Gastroesophageal sphincter (tissue), 4 donors: ENCODE measurements around the gene OR1I1. TPM values are rescaled to one million over a fixed set of nuclear protein-coding genes. Genes with fewer than 3 reads are reported as not detected.
"Not testable (repeated sequence)": the region's sequence is repeated elsewhere in the genome, so short reads cannot be mapped to it uniquely, and the experiment has no call there.

Experiments used
- ATAC-seq: fragments of 150-250 bp; one replicate; pipeline ENCODE4 v1.9.1; 2016; ENCODE audit warnings: mild to moderate bottlenecking, moderate library complexity
- H3K27ac ChIP-seq, 4 donors: fragments of 200-600 bp; sonication (generic) in 3 of 4; 1 replicate in 3 of 4; 2 replicates in 1 of 4; pipeline ENCODE4 v1.5.1; 2016 to 2019
- H3K27me3 ChIP-seq: fragments of 200-600 bp; sonication (generic); one replicate; pipeline ENCODE4 v1.5.1; 2019
- H3K36me3 ChIP-seq, 2 donors: fragments of 200-600 bp; sonication (generic); one replicate each; pipeline ENCODE4 v1.5.1; 2019; ENCODE audit warnings: control low read depth in 1 of 2
- H3K4me1 ChIP-seq, 3 donors: fragments of 200-600 bp; sonication (generic); 1 replicate in 2 of 3; 2 replicates in 1 of 3; pipeline ENCODE4 v1.5.1; 2016 to 2019; ENCODE audit warnings: control low read depth in 2 of 3
- H3K4me3 ChIP-seq, 2 donors: fragments of 200-600 bp; sonication (generic); one replicate each; pipeline ENCODE4 v1.5.1; 2019; ENCODE audit warnings: mild to moderate bottlenecking in 1 of 2, moderate library complexity in 1 of 2
- H3K9me3 ChIP-seq, 3 donors: fragments of 200-600 bp; sonication (generic); one replicate each; pipeline ENCODE4 v1.5.1; 2017 to 2019; ENCODE audit warnings: control low read depth in 2 of 3
- EP300 ChIP-seq: sonication (generic); formaldehyde crosslinking; IDR thresholded peaks from one replicate; pipeline ENCODE4 v1.6.1; 2017; ENCODE audit warnings: antibody characterized with exemption, mild to moderate bottlenecking
- POLR2A ChIP-seq, 2 donors: fragments of 450-650 bp; IDR thresholded peaks; one replicate each; pipeline ENCODE4 v1.6.1; 2017; ENCODE audit warnings: antibody characterized with exemption in 2 of 2, mild to moderate bottlenecking in 2 of 2, moderate library complexity in 1 of 2
- POLR2AphosphoS5 ChIP-seq: sonication (generic); formaldehyde crosslinking; IDR thresholded peaks from one replicate; pipeline ENCODE4 v1.6.1; 2017; ENCODE audit warnings: antibody characterized with exemption
- WGBS, 2 donors: methylation state at CpG; one replicate each; pipeline ENCODE4 v1.1.5; 2018; ENCODE audit warnings: low coverage in 1 of 2; 5-methylcytosine and 5-hydroxymethylcytosine counted together
- total RNA-seq, 4 donors: library from RNA; depleted of rRNA; stranded (reverse); fragments of >200 nt; gene quantifications; one replicate each; pipeline ENCODE4 v1.1.0, GENCODE V29; 2016
- TF ChIP-seq, protein P1 (sequence below), 4 experiments: fragments of 200-600 bp in 2 of 4; fragments of 450-650 bp in 2 of 4; sonication (generic) in 1 of 4; IDR thresholded peaks; one replicate each; pipeline ENCODE4 v1.5.1; 2017 to 2019; ENCODE audit warnings: antibody characterized with exemption in 4 of 4, mild to moderate bottlenecking in 2 of 4, moderate library complexity in 2 of 4

OR1I1 gene
- total RNA-seq, 4 donors from 2014 or later: not detected

- Histone ChIP-seq H3K27ac (no peak overlapping the region), H3K36me3 (no peaks in the 10 kb centered on the region), H3K9me3 (no peaks in the 10 kb centered on the region), H3K27me3 (peaks cover 61% of the 10 kb centered on the region), H3K4me1 (no peaks in the 10 kb centered on the region), H3K4me3 (no peak overlapping the region)
- WGBS, 2 donors: 74 to 86% methylated on average over 2 of the region's 2 CpGs
- no peak for TF ChIP-seq POLR2AphosphoS5
- no peak for TF ChIP-seq POLR2A (IDR thresholded peaks at IDR 0.05)
- TF ChIP-seq, protein P1, sequence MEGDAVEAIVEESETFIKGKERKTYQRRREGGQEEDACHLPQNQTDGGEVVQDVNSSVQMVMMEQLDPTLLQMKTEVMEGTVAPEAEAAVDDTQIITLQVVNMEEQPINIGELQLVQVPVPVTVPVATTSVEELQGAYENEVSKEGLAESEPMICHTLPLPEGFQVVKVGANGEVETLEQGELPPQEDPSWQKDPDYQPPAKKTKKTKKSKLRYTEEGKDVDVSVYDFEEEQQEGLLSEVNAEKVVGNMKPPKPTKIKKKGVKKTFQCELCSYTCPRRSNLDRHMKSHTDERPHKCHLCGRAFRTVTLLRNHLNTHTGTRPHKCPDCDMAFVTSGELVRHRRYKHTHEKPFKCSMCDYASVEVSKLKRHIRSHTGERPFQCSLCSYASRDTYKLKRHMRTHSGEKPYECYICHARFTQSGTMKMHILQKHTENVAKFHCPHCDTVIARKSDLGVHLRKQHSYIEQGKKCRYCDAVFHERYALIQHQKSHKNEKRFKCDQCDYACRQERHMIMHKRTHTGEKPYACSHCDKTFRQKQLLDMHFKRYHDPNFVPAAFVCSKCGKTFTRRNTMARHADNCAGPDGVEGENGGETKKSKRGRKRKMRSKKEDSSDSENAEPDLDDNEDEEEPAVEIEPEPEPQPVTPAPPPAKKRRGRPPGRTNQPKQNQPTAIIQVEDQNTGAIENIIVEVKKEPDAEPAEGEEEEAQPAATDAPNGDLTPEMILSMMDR (IDR thresholded peaks at IDR 0.05): no peak
- TF ChIP-seq EP300: no peak
- ATAC-seq: no peak
Measured at GRCh38 chr19:15050639-15051038, 31.4 kb upstream of the OR1I1 start.

DNA sequence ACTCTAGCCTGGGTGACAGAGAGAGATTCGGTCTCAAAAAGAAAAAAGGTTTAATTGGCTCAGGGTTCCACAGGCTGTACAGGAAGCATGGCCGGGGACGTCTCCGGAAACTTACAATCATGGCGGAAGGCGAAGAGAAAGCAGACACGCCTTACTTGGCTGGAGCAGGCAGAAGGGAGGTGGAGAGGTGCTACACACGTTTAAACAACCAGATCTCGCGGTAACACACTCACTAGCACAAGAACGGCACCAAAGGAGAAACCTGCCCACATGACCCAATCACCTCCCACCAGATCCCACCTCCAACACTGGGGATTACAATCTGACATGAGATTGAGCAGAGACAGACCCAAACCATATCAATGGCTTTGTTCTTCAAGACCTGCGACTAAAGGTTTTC, 20.0 kb upstream of the OR1I1 start:
- Histone ChIP-seq H3K4me3 (no peak overlapping the region), H3K4me1 (no peaks in the 10 kb centered on the region), H3K36me3 (no peaks in the 10 kb centered on the region), H3K27ac (no peak overlapping the region), H3K27me3 (peaks cover 59% of the 10 kb centered on the region), H3K9me3 (no peaks in the 10 kb centered on the region)
- TF ChIP-seq POLR2AphosphoS5 (no peak), POLR2A (IDR thresholded peaks at IDR 0.05) (no peak), EP300 (no peak)
- TF ChIP-seq, protein P1 (IDR thresholded peaks at IDR 0.05): no peak
- ATAC-seq: no peak
- 84 to 87% methylated on average over 3 to 12 of the region's 12 CpGs for WGBS, 2 donors

DNA sequence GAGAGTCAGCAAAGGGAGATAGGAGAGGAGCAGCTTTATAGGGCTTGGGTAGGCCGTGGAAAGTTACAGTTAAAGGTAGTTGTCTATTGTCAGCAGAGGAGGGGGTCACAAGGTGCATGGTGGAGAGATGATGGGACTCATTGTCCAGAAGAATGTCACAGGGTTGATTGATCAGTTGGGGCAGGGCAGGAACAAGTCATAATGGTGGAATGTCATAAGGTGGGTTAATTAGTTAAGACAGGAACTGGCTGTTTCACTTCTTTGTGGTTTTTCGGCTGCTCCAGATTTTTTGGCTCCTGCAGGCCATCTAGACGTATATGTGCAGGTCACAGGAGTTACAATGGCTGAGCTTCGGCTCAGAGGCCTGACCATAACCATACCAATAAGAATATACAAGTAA, 11.6 kb upstream of the OR1I1 start:
- not testable (repeated sequence) for H3K4me3 ChIP-seq, H3K27ac ChIP-seq, H3K36me3 ChIP-seq, H3K9me3 ChIP-seq, H3K4me1 ChIP-seq, ATAC-seq
- H3K27me3 ChIP-seq: peaks cover 34% of the 10 kb centered on the region
- WGBS, 2 donors: 48 to 71% methylated on average over 1 to 4 of the region's 4 CpGs

- Histone ChIP-seq H3K4me1 (no peaks in the 10 kb centered on the region), H3K27me3 (peaks cover 21% of the 10 kb centered on the region), H3K4me3 (no peak overlapping the region), H3K36me3 (no peaks in the 10 kb centered on the region), H3K27ac (no peak overlapping the region), H3K9me3 (no peaks in the 10 kb centered on the region)
- no peak for ATAC-seq
- WGBS, 2 donors: 62 to 87% methylated on average over 12 to 14 of the region's 23 CpGs
- TF ChIP-seq, protein P1 (IDR thresholded peaks at IDR 0.05): no peak
- TF ChIP-seq POLR2A (IDR thresholded peaks at IDR 0.05) (no peak), POLR2AphosphoS5 (no peak), EP300 (no peak)
Measured at GRCh38 chr19:15072930-15073647, 8.9 kb upstream of the OR1I1 start.

DNA sequence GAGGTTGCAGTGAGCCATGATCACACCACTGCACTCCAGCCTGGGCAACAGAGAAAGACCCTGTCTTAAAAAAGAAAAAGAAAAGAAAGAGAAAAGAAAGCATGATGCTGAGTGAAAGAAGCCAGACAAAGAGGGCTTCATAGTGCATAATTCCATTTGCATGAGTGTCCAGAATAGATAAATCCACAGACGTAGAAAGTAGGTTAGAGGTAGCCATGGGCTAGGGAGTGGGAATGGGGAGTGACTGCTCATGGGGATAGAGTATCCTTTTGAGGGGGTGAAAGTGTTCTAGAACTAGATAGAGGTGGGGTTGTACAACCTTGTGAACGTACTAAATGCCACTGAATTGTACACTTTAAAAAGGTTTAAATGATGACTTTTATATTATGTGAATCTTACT, 7.6 kb upstream of the OR1I1 start:
- no peak for ATAC-seq
- WGBS, 2 donors: 46 to 59% methylated on average over 2 of the region's 2 CpGs
- H3K27me3 ChIP-seq: peaks cover 21% of the 10 kb centered on the region
- H3K27ac ChIP-seq: no peak overlapping the region
- no peaks in the 10 kb centered on the region for H3K9me3 ChIP-seq
- H3K4me1 ChIP-seq: no peaks in the 10 kb centered on the region
- TF ChIP-seq POLR2AphosphoS5: no peak
- TF ChIP-seq, protein P1 (IDR thresholded peaks at IDR 0.05): no peak
- no peak for TF ChIP-seq EP300
- no peak for TF ChIP-seq POLR2A (IDR thresholded peaks at IDR 0.05)
- H3K36me3 ChIP-seq: no peaks in the 10 kb centered on the region
- H3K4me3 ChIP-seq: no peak overlapping the region
